Esophagus squamous epithelium (tissue), 5 donors: ENCODE results near the gene STAG3. TPM values are rescaled to one million over a fixed set of nuclear protein-coding genes. Genes with fewer than 3 reads are reported as not detected.

Experiments
- DNase-seq: peaks from one replicate; lab custom pipeline; 2025; lab: John Stamatoyannopoulos, UW
- H3K27ac ChIP-seq, 4 donors: fragments of 200-600 bp; sonication (generic); one replicate each; pipeline ENCODE4 v1.5.1; 2016 to 2019; ENCODE audit warnings: mild to moderate bottlenecking in 1 of 4
- H3K27me3 ChIP-seq, 4 donors: fragments of 200-600 bp; sonication (generic); 1 replicate in 3 of 4; 2 replicates in 1 of 4; pipeline versions ENCODE4 v1.5.1 to v1.6.0; 2017 to 2021; ENCODE audit warnings: antibody characterized with exemption in 1 of 4
- H3K36me3 ChIP-seq, 3 donors: fragments of 200-600 bp; sonication (generic); one replicate each; pipeline ENCODE4 v1.5.1; 2016 to 2019
- H3K4me1 ChIP-seq, 3 donors: fragments of 200-600 bp; sonication (generic); one replicate each; pipeline ENCODE4 v1.5.1; 2017 to 2019
- H3K4me3 ChIP-seq, 4 donors: fragments of 200-600 bp; sonication (generic); 1 replicate in 3 of 4; 2 replicates in 1 of 4; pipeline ENCODE4 v1.5.1; 2016 to 2019; ENCODE audit warnings: mild to moderate bottlenecking in 2 of 4, moderate library complexity in 1 of 4
- H3K9me3 ChIP-seq, 3 donors: fragments of 200-600 bp; sonication (generic); one replicate each; pipeline ENCODE4 v1.5.1; 2016 to 2019
- CTCF ChIP-seq, 6 experiments: fragments of 450-650 bp in 4 of 6; fragments of 200-600 bp in 2 of 6; sonication (generic) in 2 of 6; IDR thresholded peaks; one replicate each; pipeline ENCODE4 v1.5.1; 2016 to 2019; ENCODE audit warnings: antibody characterized with exemption in 6 of 6, mild to moderate bottlenecking in 4 of 6, moderate library complexity in 4 of 6
- POLR2A ChIP-seq, 4 donors: fragments of 450-650 bp; IDR thresholded peaks; one replicate each; pipeline ENCODE4 v1.6.1; 2017; ENCODE audit warnings: antibody characterized with exemption in 4 of 4, mild to moderate bottlenecking in 4 of 4, moderate library complexity in 3 of 4
- WGBS, 2 donors: methylation state at CpG; one replicate each; pipeline ENCODE4 v1.1.5; 2018; 5-methylcytosine and 5-hydroxymethylcytosine counted together
- intact Hi-C: fragments of 100-400 bp; cut with DNase I; formaldehyde crosslinking; loops from one replicate; pipeline ENCODE4 v1.15.0; 2022
- total RNA-seq, 4 donors: library from RNA; depleted of rRNA; stranded (reverse); fragments of >200 nt; gene quantifications; one replicate each; pipeline ENCODE4 v1.1.0, GENCODE V29; 2016
- donor health status: DM: yes; HTN: yes; CAD: no.

The STAG3 gene
- total RNA-seq, 4 donors from 2014 or later = 0.40 to 0.95 TPM; not detected in 2

- H3K27me3 ChIP-seq = peaks cover 0 to 23% (median 0%) of the 10 kb centered on the region in 4 donors
- H3K4me1 ChIP-seq = no peaks in the 10 kb centered on the region
- H3K4me3 ChIP-seq = no peak overlapping the region
- TF ChIP-seq POLR2A (IDR thresholded peaks at IDR 0.05) = no peak
- TF ChIP-seq CTCF (IDR thresholded peaks at IDR 0.05) = no peak
- no peak overlapping the region for H3K27ac ChIP-seq
- 88 to 91% methylated on average over 10 of the region's 10 CpGs for WGBS, 2 donors
- H3K9me3 ChIP-seq = no peaks in the 10 kb centered on the region
- DNase-seq = no peak
- H3K36me3 ChIP-seq = no peaks in the 10 kb centered on the region
- intact Hi-C loops = no loop called here
Observed at GRCh38 chr7:100198266-100198665, 20.5 kb downstream of the STAG3 start.

GRCh38 chr7:100200693-100201092 lies 23.0 kb downstream of the STAG3 start:
- no peaks in the 10 kb centered on the region for H3K4me1 ChIP-seq
- DNase-seq = no peak
- H3K27me3 ChIP-seq = peaks cover 0 to 23% (median 0%) of the 10 kb centered on the region in 4 donors
- H3K4me3 ChIP-seq = no peak overlapping the region
- no peak overlapping the region for H3K27ac ChIP-seq
- intact Hi-C loops = no loop called here
- WGBS, 2 donors = 70 to 80% methylated on average over 7 to 9 of the region's 11 CpGs
- H3K36me3 ChIP-seq = no peaks in the 10 kb centered on the region
- no peak for TF ChIP-seq POLR2A (IDR thresholded peaks at IDR 0.05)
- no peak for TF ChIP-seq CTCF (IDR thresholded peaks at IDR 0.05)
- H3K9me3 ChIP-seq = no peaks in the 10 kb centered on the region

- TF ChIP-seq POLR2A (IDR thresholded peaks at IDR 0.05) = no peak
- TF ChIP-seq CTCF (IDR thresholded peaks at IDR 0.05) = no peak
- Histone ChIP-seq H3K27ac (no peak overlapping the region), H3K27me3 (peaks cover 0 to 15% (median 0%) of the 10 kb centered on the region in 4 donors), H3K4me1 (no peaks in the 10 kb centered on the region), H3K9me3 (no peaks in the 10 kb centered on the region), H3K36me3 (no peaks in the 10 kb centered on the region), H3K4me3 (no peak overlapping the region)
- DNase-seq = no peak
- intact Hi-C loops = no loop called here
- 79 to 90% methylated on average over 6 to 8 of the region's 9 CpGs for WGBS, 2 donors
Observed at GRCh38 chr7:100204454-100204853, 26.7 kb downstream of the STAG3 start.

- Histone ChIP-seq H3K9me3 (no peaks in the 10 kb centered on the region), H3K36me3 (no peaks in the 10 kb centered on the region), H3K27me3 (no peaks in the 10 kb centered on the region), H3K4me1 (no peaks in the 10 kb centered on the region), H3K4me3 (no peak overlapping the region), H3K27ac (no peak overlapping the region)
- intact Hi-C loops = no loop called here
- TF ChIP-seq CTCF (IDR thresholded peaks at IDR 0.05) (no peak), POLR2A (IDR thresholded peaks at IDR 0.05) (no peak)
- 63% methylated on average over 6 of the region's 6 CpGs for WGBS, 2 donors
- DNase-seq = no peak
Observed at GRCh38 chr7:100208911-100209408, 31.2 kb downstream of the STAG3 start.

GRCh38 chr7:100209493-100209892 lies 31.8 kb downstream of the STAG3 start:
- Histone ChIP-seq H3K4me1 (no peaks in the 10 kb centered on the region), H3K9me3 (no peaks in the 10 kb centered on the region), H3K27ac (no peak overlapping the region), H3K27me3 (no peaks in the 10 kb centered on the region), H3K36me3 (no peaks in the 10 kb centered on the region), H3K4me3 (no peak overlapping the region)
- 67 to 75% methylated on average over 6 of the region's 6 CpGs for WGBS, 2 donors
- TF ChIP-seq POLR2A (IDR thresholded peaks at IDR 0.05) (no peak), CTCF (IDR thresholded peaks at IDR 0.05) (no peak)
- no peak for DNase-seq
- intact Hi-C loops = no loop called here
